ENCODE data around the gene CGNL1.

Gene CGNL1

DNA sequence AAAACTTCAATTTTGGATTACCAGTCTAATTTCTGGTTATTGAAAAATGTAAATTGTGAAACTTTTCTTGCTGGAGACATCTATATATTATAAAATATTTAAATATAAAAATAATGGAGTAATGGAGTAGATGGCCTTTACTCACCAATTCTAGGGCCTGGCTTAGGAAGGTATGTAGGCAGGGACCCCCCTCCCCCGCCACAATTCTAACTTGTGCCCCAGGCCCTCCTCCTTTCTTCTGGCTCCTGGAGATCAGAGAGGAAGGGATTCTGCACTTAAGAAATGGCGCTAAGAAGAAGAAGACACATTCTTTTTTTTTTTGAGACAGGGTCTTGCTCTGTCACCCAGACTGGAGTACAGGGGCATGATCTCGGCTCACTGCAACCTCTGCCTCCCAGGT, 49.5 kb downstream of the CGNL1 start:
- no peak for DNase-seq

DNA sequence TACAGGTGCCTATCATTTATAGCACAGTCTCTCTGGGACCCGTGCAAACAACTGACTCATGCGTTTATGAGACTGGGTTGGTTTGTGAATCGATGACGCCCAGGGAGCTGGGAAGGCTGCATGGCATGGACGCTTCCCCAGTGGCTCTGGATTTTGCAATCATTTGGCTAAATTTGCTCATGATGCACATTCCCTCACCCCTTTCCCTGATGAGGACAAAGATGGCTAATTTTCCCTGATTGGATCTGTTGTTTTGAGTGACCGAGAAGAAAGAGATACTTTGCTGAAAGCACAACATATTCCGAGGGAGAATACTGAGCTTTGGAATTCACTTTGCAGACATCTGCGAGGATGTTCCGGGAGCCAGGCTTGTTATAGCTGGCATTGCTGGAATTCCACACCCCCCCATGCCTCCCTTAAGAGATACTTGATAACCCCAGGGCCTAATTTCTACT, 51.1 kb downstream of the CGNL1 start:
- DNase-seq = no peak

DNA sequence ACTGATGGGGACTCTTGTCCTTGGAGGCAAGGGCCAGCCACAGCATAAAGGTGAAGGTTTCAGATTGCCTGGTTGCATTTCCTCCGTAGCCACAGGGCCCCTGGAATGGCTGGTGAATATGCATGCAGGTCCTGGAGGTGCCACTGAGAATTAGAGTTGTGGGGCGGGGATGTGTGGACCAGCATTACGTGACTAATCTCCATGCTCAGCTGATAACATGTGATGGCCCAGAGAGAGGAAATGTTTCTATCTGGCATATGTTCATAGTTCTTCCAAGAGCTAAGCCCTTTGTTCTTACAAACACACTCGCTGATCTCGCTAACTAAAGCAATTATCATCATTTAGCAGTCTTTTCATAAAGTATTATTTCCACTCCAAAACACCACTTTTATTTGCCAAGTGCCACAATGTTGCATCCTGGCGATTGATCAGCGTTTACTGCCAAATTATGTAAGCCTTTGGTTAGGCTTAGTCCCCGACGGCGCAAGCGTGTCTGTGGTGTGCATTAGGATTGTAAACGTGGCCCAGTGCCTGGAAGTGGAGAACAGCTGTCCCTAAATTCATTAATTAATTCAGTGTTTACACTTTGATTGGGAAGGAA, 55.9 kb downstream of the CGNL1 start:
- DNase-seq = peak; percentile 51

DNA sequence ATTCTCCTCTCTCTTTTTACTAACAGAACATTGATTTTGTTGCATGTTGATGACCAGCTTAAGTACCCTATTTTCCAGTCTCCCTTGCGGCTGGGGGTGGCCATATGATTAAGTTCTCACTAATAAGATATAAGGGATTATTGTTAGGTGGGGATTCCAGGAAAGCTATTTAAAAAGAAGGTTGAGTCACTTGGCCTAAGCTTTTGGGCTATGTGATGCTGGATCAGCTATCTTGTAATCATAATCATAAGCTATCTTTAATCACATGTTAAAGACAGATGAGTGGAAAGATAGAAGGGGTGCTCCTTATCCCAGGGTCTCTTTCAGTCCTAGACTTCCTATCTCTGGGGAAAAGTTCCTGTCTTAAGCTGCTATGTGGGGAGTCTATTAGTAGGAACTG, 59.9 kb downstream of the CGNL1 start:
- no peak for DNase-seq

DNA sequence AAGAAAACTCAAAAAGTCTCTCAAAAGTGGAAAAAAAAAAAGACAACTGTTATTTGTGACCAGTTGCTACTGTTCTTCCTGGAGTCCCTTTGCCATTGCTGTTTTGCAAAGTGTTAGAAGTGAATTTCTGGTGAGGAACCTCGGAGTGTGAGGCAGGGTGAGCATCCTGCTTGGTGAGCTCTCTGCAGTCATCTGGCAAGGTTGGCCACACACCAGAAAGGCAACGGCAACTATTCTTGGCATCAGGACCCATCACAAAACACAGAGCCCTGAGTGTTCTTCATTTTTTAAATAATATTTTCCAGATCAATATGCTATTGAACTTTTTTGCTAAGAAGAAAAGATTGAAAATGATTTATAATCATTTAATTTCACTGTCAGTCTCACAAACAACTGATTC, 60.7 kb downstream of the CGNL1 start:
- DNase-seq = no peak

DNA sequence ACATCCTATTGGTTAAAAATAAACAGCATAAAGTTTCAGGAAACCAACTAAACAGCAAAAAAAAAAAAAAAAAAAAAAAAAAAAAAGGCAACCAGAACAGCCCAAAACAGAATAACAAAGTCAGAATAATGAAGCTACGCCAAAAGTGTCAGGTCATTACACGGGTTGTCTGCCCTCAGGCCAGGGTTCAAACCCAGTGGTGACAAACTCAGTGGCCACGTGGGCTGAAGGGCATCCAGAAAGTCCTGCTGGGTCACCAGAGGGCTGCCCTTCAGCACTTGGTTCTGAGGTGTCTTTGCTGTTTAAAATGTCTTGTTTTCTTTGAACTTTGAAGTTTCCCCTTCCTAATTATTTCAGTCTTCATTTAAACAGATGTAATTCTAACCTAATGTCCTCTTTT, 61.3 kb downstream of the CGNL1 start:
- no peak for DNase-seq

DNA sequence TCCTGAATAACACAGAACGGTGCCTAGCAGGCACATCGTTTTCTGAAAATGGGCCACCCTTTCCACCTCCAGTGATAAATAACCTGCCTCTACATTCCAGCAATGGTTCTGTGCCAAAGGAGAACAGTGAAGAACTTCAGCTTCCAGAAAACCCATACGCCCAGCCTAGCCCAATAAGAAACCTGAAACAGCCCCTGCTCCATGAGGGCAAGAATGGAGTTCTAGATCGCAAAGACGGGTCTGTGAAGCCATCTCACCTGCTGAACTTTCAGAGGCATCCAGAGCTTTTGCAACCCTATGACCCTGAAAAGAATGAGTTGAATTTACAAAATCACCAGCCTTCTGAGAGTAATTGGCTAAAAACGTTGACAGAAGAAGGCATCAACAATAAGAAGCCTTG, 61.9 kb downstream of the CGNL1 start:
- no peak for DNase-seq

DNA sequence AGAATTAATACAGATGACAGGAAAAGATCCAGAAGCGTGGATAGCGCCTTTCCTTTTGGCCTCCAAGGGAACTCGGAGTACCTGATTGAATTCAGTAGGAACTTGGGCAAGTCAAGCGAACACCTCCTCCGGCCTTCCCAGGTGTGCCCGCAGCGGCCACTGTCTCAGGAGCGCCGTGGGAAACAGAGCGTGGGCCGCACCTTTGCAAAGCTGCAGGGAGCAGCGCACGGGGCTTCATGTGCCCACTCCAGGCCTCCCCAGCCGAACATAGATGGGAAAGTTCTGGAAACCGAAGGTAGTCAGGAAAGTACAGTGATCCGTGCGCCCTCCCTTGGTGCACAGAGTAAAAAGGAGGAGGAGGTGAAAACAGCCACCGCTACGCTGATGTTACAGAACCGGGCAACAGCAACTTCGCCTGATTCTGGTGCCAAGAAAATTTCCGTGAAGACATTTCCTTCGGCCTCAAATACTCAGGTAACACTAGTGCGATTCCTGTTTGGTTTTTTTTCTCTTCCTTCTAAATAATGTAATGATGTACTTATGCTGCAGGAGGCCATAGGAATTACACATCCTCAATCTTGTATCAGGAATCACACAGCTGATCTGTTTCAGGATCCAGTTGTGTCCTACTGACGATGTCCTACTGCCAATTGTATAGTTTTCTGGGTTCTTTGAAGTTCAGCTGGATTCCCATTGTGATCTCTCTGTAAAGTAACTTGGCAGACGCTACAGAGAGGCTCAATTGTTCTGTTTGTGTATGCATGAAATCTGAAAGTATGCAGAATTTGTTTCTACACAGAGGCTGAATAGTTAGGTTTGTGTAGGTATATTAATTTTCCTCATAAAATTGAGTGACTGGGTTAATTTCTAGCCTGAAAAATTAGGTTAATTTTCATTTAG, 63.1 kb downstream of the CGNL1 start:
- DNase-seq = no peak

DNA sequence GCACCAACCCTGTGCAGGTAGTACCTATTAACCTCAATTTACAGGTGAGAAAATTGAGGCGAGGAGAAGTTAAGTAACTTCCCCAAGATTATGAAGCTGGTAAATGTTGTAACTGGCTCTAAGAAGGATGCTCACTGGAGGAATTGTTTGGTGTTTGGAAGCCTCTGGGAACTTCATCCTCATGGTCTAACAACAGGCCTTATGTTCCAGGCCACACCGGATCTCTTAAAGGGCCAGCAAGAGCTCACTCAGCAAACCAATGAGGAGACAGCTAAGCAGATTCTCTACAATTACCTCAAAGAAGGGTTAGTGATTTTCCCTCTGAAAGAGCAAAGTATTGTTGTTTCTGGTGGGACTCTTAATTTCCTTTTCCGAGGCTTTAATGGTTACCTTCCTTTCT, 63.9 kb downstream of the CGNL1 start:
- DNase-seq = no peak

DNA sequence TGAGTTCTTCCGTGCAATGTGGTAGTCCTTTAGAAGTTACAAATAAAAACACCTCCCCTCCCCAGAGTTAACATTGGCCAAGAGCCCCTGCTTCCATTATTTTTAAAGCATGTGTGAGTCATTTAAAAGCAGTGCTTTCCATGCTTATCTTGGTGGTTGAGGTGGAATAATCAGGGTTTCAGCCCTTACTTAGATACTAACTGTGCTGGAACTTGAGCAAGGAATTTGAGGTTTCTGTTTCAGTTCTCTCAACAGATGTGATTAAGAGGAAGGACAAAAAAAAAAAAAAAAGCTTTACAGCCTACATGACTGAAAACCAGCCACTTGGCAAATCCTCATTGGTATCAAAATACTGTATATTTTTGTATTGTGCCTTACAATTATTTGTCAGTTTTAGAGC, 64.5 kb downstream of the CGNL1 start:
- DNase-seq = no peak

DNA sequence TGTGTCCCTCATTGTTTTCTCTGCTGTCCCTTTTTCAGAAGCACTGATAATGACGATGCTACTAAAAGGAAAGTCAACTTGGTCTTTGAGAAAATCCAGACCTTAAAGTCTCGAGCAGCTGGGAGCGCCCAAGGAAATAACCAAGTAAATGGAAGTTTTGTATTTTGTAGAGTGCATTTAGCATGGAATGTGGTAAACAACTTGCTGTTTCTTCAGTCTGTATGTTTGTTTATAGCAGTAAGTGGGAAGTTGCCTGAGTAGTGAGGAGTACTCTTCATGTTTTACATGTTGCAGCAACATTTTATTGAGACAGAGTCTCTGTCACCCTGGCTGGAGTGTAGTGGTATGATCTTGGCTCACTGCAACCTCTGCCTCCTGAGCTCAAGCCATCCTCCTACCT, 66.0 kb downstream of the CGNL1 start:
- no peak for DNase-seq

DNA sequence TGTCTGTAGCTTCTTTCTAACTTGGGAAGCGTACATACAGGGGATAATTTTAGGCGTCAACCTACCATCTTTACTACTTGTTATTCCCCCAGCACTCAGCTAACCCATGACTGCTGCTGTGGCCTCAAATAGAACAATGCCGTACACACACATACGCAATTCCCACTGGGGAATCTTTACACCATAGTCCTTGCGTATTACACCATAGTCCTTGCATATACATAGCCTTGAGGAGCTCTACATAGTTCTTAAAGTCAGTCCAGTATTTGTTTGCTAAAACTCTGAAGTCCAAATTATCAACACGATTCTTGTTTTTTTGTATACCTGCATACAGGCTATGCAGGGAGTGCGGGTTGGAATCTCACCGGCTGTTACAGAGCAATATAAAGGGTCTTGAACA, 67.2 kb downstream of the CGNL1 start:
- no peak for DNase-seq

DNA sequence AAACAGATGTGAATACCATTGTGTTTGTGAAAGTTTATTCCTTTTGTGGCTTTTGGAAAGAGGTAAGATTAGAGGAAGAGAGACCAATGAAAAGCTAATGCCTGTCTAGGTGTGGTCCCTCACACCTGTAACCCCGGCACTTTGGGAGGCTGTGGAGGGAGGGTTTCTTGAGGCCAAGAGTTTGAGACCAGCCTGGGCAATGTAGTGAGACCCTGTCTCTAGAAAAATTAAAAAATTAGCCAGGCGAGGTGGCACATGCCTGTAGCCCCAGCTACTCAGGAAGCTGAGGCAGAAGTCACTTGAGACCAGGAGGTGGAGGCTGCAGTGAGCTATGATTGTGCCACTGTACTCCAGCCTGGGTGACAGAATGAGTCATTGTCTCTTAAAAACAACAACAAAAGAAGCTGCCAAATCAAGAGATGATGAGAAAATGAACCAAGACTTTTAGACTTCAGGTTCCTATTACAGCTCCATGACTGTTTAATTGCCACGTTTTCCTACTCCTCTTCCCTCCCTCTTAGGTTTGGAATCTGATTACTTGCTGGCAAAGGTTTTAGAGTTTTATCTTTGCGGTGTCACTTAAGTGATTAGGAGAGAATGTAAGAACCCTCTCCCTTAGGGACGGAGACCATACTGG, 68.7 kb downstream of the CGNL1 start:
- no peak for DNase-seq

DNA sequence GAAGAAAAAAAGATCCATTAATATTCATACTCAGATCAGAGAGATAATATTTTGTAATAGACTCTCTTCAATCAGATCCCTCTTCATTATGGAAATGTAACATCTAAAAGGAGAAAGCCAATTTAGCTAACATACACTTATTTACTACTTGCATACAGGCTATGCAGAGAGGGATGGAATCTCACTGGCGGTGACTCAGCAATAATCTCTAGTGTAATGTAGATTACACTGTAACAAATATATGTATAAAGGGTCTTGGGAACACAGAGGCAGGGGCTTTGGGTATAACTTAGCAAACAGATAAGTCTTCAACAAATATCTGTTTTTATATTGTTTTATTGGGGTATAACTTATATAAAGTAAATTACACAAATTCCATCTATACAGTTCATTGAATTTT, 69.6 kb downstream of the CGNL1 start:
- no peak for DNase-seq

DNA sequence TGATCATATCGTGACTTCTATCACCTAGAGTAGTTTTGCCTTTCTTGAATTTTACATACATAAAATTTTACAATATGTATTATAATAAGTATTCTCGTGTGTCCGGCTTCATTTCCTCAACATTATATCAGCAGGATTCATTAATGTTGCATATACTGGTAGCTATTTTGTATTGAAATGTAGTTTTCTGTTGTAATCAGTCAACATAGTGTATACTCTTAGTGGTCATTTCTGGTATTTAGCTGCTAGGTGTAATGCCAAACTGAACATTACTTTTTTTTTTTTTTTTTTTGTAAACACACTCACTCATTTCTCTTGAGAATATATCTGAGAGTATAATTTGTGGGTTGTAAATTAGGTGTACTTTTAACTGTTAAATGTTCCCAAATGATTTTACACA, 70.1 kb downstream of the CGNL1 start:
- no peak for DNase-seq

DNA sequence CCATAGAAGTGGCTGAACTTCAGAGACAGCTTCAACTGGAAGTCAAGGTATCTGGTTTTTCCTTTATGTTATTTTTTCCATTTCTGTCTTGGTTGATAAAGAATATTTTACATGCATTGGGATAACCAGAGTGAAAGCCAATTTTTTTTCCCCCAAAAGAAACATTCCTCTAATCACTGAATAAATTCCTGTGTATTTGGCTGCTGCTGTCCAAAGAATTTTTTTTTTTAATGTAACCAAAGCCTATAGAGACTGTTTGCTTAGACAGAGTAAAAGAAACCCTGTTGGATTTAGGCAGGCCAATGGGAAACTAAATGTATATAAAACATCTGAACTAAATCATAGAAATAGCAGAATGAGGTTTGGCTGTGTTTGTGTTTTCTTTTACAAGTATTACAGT, 75.2 kb downstream of the CGNL1 start:
- DNase-seq = no peak

DNA sequence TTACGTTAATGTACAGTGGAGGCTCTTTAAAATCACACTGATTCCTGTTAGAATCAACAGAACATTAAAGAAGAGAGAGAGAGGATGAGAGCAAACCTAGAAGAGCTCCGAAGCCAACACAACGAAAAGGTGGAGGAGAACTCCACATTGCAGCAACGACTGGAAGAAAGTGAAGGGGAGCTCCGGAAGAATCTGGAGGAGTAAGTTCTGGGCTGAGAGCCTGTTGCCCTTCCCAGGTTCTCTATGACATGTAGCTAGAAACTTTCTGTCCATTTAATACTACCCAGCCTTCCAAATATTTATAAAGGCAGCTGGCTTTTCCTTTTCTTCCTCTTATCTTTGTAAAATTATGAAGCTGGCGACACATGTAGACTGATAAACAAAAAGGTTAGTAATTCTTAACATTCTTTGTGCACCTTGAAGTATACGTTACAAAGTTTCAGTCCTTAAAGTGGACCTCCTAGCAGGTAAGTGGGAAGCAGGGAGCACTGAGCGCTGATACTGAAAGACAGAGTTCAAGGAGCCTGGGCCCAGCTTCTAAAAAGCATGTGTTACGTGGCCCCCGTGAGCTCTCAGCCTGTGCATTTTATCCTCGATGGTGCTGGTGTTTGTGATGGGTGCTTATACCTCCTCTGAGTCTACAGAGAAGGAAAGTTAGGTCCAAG, 75.9 kb downstream of the CGNL1 start:
- DNase-seq = no peak

DNA sequence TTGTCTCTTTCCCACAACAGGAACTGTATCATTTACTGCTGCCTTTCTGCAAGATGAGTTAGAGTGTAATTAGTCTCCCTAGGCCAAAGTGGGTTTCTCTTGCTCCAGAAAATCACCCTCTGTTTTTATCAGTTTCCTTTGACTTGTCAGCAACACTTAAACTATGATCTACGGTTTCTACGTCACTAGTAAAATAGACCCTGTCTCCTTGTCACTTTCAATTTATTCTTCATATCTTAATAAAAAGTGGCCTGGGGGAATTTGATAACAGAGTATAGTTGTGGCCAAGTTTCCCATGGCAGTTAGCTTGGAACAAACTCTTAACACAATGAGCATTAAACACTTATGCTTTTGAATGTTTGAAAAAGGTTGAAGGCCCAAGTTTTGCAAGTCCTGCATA, 79.6 kb downstream of the CGNL1 start:
- DNase-seq = no peak

DNA sequence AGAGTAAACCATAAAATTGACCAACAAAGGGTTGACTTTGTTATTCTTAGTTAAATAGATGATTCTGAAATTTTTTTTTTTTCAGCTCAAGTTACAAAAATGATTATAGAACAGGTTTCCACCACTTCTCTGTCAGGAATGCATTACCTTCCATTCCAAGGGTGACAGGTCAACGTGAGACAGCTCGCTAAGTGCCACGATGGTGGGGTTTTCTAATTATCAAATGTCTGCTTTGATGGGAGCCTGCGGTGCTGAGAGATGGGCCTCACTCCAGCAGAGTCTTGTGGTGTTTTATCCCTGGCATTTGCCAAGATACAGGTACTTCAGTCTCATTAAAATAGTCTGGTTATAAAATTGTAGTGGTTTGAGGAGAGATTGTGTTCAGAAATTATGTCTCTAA, 80.3 kb downstream of the CGNL1 start:
- no peak for DNase-seq

DNA sequence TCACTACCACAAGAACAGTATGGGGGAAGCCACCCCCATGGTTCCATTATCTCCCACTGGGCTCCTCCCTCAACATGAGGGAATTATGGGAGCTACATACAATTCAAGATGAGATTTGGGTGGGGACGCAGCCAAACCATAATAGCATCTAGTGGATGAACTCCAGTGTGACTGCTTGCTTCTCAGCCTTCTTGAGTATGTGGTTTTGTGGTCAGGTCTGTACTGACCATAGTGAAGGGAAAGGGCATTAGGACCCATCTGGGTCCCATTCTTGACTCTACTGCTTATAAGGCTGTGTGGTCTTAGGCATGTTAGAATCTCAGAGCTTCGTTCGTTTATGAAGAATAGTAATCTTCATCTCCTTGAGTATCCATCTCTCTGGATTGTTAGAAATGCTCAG, 81.4 kb downstream of the CGNL1 start:
- DNase-seq = no peak

DNA sequence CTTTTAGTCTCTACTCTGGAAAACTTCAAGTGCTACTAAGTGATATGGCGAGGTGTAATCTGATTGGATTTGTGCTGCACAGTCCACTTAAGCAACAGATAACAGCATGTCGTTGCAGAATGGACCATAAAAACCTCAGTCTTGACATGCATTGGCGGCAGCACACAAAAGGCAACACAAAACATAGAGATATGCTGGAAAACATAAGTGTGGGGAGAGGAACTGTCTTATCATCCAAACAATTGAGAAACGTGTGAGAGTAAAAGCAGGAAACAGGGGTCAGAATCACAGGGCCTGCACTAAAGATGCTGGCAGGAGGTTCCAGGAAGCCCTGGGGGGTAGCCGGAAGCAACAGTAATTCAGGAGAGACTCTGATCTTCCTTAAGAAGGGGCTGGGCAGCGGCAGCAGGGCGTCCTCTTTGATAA, 82.1 kb downstream of the CGNL1 start:
- DNase-seq = no peak

DNA sequence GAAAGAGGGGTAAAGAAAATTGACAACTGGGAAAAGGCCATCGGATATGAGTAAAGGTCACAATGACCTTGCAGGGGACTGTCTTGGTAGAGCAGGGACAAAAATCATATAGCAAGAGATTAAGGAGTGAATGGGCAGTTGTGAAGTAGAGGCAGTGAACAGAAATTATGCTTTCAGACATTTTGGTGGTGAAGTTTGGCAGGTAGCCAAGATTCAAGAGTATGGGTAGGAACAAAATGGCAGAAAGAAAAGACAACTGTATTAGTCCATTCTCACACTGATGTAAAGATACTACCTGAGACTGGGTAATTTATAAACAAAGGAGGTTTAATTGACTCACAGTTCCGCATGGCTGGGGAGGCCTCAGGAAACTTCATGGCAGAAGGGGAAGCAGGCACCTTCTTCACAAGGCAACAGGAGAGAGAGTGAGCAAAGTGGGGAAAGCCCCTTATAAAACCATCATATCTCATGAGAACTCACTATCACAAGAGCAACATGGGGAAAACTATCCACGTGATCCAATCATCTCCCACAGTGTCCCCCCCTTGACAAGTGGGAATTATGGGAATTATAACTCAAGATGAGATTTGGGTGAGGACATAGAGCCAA, 84.0 kb downstream of the CGNL1 start:
- DNase-seq = peak; percentile 15

DNA sequence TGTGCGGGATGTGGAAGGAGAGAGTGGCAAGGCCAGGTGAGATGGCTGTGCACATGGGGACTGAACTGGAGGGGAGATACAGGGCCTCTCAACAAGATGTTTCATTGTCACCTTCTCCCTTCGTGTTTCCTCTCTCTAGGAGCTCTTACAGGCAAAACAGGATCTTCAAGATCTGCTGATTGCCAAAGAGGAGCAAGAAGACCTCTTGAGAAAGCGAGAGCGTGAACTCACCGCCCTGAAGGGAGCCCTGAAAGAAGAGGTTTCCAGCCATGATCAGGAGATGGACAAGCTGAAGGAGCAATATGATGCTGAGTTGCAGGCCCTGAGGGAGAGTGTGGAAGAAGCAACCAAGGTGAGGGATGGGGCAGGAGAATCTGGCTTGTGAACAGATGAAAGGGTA, 85.2 kb downstream of the CGNL1 start:
- no peak for DNase-seq

Measured in NCI-H2171 treated with DMSO at 0.1 percent for 48 hours (cell line).